Measurements from ENCODE around the gene MTOR.

Gene MTOR

DNA sequence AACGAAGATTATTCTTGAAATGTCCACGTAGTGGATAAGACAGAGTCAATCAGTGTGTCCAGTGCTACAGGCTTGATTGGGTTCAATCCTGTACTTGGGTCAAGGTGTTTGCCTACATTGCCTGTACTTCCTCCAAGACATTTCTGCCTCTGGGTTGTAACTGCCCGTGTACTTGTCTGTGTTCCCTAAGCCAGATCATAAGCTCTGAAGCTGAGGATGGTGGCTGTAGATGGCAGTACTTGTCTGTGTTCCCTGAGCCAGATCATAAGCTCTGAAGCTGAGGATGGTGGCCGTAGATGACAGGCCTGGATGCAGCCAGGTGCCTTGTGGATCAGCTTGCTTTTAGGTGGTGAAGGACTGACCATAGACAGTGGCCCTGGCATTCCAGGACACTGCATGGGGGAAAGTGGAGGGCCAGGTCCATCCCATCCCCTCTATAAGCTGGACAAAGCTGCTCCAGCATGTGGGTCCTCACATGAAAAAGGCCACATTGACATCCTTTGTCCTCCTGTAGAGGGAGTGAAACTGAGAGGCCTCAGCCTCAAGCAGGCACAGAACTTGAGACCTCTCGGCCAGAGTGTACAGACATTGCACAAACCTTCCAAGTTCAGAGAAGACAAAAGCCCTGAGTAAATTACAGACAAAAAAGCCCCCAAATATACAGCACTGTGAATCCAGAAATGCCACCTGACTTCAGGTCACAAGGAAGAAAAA is 200.5 kb downstream of the MTOR start:
- no peak for DNase-seq (ENCODE audit: low spot score)

DNA sequence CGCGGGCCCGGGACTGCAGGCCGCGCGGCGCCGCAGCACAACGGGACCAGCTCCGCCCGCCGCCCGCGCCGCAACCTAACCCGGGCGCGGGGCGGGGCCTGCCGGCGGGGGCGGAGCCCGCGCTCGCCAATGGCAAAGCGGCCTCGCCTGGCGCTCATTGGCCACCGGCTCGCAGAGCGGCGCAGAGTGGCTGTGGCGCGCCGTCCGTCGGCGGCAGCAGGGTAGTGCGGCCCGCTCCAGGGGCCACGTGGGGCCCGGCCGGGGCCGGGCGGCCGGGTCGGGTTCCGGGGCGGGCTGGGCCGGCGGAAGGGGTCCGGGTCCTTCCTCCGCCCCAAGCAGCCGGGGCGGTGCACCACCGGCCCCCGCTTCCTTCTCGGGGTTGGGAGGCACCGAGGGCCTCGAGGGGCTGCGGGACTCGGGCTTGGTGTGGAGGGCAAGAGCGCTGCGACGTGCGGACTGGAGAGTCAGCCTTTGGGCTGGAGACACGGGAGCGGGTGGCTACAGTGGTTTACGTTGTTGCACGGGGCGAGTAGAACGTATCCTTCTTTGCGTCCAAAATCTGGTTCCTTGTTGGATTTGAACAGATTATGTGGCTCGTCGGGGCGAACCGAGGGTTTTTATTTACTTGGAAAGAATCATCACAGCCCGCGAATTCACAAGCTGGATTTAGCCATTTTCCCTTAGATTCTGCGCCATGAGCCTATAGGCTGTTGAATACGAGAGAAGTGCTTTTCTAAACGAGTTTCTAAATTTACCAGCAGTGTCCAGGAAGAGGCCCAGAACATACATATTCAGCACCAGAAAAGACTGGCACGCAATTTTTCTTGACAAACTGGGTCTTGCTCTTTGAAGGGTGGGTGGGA is 202.2 kb downstream of the MTOR start, which contains the start of gene SRM:
Gene SRM, minus strand, starts transcription at position 51 of the 863 bp plus-strand sequence. CDS start 75 bp downstream, outside the sequence.
- DNase-seq (ENCODE audit: low spot score), result peak; percentile 98

DNA sequence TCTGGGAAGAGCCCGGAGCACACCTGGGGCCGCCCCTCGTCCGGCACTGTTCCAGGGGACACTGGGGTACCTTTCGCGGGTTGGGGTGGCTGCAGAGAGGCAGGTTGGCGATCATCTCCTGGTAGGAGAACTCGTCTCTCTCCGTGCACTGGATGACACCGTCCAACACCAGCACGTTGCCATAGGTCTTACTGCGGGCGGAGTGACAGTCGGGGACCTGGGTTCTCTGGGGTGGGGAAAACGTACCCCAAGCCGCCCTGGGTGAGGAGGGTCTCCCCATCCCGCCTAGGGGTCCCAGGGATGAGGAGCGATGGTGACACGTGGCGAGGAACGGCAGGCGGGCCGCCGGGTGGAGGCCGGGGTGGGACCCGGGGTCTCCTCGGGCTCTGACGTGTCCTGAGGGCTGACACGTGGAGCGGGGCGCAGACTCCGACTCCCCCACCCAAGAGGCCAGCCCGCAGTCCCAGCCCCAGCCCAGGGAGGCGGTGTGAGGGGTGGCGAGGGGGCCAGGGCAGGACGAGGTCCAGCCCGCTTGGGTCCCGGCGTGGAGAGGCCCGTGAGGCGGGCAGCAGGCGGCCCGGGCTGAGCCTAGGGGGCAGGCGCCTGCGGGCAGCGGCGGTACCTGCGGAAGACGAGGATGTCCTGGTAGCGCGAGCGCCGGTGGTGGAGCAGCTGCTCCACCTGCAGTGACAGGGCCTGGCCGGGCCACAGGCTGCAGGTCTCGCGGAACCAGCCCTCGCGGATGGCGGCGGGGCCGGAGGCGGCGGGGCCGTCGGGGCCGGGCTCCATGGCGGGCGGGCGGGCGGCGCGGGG is 203.0 kb downstream of the MTOR start:
- DNase-seq (ENCODE audit: low spot score), result no peak

DNA sequence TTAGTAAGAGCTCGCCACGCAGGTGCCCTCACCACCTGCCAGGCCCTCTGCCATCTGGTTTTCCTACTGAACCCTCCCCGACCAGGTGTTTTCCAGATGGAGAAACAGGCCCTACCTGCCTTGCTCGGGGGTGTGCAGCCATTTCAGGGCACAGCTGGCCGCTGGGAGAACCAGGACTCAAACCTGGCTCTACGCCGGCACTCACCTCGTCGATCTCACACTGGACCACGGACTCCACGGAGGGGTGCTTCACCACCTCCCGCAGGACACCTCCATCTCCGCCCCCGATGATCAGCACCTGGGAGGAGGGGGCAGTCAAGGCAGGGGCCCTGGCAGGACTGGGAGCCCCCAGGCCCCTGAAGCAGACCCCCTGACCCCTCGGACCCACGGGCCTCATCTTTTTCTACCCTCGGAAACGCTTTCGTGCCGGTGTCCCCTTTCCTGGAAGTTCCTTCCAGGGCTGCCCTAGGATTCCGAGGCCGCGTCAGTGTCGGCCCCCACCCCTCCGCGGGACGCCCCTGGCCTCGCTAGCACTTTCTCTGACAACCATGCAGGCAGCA is 203.7 kb downstream of the MTOR start:
- no peak for DNase-seq (ENCODE audit: low spot score)

DNA sequence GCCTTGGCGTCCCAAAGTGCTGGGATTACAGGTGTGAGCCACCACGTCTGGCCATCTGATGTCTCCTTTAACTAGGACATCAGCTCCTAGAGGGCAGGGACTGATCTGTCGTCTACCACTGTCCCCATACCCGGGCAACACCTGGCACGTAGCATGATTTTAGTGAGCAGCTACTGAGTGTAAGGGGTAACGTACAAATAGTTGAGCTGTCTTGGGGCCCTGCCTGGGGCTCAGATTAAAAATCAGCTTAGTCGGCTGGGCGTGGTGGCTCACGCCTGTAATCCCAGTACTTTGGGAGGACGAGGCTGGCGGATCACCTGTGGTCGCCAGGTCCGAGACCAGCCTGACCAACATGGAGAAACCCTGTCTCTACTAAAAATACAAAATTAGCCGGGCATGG is 204.3 kb downstream of the MTOR start:
- no peak for DNase-seq (ENCODE audit: low spot score)

DNA sequence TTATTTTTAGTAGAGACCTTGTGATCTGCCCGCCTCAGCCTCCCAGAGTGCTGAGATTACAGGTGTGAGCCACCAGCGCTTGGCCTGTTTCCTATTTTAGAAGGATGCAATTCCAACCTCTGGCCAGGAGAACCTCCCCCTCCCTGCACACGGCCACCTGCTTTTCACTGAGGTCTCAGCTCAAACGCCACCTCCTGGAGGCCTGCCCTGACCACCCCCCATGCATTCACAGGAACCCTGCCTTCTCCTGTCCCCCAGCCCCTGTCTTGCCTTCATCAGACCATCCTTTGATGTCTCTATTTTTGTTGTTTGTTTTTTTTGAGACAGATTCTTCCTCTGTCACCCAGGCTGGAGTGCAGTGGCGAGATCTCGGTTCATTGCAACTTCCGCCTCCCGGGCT is 204.9 kb downstream of the MTOR start:
- DNase-seq (ENCODE audit: low spot score), result no peak

Measured in AG08395 (cell line).